Epithelial cell of proximal tubule (primary cell): ENCODE results near the gene SDK1. TPM values are rescaled to one million over a fixed set of nuclear protein-coding genes. Genes with fewer than 3 reads are reported as not detected.

Experiments used
- DNase-seq: peaks from one replicate; pipeline ENCODE4 v3.0.0-alpha.2; 2011; ENCODE audit warnings: low read depth
- H3K4me3 ChIP-seq: 2 replicates; pipeline ENCODE4 v1.5.1; 2011; ENCODE audit warnings: low read depth, mild to moderate bottlenecking, low read length
- total RNA-seq: library from RNA; depleted of rRNA; stranded (reverse); fragments of >200 nt; gene quantifications from 2 replicates; pipeline ENCODE4 v1.2.3, GENCODE V29; 2015
- TF ChIP-seq, protein P1 (sequence below): conservative IDR thresholded peaks from 2 replicates; pipeline ENCODE4 v1.5.1; 2012; ENCODE audit warnings: low read depth, mild to moderate bottlenecking, low read length

SDK1 gene
- total RNA-seq, 1 donor from 2014 or later, result 0.75 TPM

DNA sequence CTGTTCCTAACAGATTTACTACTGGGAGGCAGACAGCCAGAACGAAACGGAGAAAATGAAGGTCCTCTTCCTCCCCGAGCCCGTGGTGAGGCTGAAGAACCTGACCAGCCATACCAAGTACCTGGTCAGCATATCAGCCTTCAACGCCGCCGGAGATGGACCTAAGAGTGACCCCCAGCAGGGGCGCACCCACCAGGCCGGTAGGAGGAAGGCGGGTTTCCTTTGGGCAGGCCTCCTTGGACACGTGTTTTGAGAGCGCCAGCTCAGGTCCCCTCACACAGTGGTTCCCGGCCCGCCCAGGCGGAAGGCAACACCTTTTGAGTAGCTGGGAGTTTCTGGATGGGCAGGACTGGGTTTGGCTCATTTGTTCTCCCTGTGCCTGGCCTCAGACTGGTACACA is 907.0 kb downstream of the SDK1 start:
- H3K4me3 ChIP-seq, result no peak overlapping the region
- DNase-seq, result no peak
- TF ChIP-seq, protein P1, sequence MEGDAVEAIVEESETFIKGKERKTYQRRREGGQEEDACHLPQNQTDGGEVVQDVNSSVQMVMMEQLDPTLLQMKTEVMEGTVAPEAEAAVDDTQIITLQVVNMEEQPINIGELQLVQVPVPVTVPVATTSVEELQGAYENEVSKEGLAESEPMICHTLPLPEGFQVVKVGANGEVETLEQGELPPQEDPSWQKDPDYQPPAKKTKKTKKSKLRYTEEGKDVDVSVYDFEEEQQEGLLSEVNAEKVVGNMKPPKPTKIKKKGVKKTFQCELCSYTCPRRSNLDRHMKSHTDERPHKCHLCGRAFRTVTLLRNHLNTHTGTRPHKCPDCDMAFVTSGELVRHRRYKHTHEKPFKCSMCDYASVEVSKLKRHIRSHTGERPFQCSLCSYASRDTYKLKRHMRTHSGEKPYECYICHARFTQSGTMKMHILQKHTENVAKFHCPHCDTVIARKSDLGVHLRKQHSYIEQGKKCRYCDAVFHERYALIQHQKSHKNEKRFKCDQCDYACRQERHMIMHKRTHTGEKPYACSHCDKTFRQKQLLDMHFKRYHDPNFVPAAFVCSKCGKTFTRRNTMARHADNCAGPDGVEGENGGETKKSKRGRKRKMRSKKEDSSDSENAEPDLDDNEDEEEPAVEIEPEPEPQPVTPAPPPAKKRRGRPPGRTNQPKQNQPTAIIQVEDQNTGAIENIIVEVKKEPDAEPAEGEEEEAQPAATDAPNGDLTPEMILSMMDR, result no peak

DNA sequence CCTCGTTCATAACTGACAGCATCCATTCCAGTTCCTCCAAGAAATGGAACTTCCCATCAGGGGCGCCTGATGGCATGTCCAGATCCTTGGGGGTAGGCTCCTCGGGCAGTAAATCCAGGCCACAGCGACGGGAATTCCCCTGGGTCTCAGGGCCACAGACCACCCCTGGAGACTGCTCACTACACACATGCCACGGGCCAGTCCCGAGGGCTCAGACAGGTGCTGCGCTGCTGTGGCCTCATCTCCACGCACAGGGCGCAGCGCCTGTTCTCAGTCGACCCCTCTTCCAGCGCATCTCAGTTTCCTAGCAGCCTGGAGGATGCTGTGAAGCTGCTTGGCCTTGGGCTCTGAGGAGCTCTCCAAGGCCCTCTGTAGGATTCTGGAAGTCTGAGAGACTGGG is 907.5 kb downstream of the SDK1 start:
- no peak for DNase-seq

DNA sequence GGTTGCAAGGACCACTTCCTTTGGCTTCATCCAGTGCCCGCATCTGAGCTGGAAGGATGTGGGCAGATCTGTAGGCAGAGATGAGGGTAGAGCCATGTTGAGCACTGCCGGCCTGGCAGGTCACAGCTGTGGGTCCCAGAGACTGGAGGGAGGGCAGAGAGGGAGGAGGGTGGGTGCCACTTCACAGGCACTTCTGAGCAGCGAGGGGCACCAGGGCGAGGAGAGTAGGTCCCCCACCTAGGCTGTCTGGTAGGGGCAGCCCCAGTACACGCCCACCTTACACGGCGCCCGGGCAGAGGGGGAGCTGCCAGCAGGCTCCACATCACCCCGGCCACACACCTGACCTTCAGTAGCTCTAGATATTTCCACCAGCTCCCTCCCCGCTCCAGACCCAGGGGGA is 908.1 kb downstream of the SDK1 start:
- no peak overlapping the region for H3K4me3 ChIP-seq
- DNase-seq, result no peak
- TF ChIP-seq, protein P1, result no peak

More for the DNA sequence above, 907.5 kb downstream of the SDK1 start:
- H3K4me3 ChIP-seq, result no peak overlapping the region
- TF ChIP-seq, protein P1, result no peak

DNA sequence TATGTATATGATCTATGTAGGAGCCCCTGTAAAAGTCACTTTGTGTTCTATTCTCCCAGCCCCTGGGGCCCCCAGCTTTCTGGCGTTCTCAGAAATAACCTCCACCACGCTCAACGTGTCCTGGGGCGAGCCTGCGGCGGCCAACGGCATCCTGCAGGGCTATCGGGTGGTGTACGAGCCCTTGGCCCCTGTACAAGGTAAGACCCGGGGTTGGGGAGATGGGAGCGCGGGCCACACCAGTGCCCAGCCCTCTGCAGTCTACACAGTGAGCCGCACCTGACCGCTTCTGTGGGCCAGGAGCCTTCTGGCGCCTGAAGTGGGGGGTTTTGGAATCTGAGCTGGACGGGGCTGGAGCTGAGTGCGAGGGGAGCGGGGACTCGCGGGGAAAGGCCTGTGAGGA is 908.9 kb downstream of the SDK1 start:
- H3K4me3 ChIP-seq, result no peak overlapping the region
- DNase-seq, result no peak
- TF ChIP-seq, protein P1, result no peak

DNA sequence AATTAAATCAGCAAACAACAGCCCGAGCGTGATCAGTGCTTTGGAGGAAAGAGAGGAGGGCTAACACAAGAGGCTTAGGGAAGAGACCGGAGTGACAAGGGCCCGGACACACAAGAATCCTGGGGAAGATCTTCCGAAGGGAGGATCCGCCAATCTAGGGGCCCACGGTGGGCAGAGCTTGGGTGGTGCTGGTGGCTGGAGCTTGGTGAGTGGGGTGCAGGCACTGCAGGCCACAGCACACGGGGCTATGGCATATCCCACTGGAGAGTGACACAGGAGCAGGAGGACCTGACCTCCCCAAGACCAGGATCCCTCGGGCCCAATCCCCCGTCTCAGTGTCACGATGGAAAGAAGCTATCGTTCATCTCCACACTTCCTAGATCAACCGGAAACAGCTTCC is 909.8 kb downstream of the SDK1 start:
- TF ChIP-seq, protein P1, result no peak
- no peak overlapping the region for H3K4me3 ChIP-seq
- no peak for DNase-seq

DNA sequence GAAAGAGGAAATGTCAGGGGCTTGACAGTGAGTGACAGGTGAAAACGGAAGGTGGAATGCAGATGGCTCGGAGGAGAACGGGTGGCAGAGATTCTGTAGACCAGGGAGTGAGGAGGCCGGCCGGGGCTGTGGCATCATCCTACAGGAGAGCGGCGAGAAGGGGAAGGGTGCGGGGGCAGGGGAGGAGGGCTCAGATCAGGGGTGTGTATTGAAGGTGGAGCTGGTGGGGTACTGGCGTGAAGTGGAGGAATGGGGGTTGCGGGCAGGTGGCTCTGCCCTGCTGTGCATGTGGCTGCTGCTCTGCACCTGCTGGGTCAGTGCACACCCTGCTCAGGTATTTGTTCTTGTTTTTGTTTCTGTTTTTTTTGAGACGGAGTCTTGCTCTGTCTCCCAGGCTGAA is 910.2 kb downstream of the SDK1 start:
- H3K4me3 ChIP-seq, result no peak overlapping the region
- DNase-seq, result no peak

DNA sequence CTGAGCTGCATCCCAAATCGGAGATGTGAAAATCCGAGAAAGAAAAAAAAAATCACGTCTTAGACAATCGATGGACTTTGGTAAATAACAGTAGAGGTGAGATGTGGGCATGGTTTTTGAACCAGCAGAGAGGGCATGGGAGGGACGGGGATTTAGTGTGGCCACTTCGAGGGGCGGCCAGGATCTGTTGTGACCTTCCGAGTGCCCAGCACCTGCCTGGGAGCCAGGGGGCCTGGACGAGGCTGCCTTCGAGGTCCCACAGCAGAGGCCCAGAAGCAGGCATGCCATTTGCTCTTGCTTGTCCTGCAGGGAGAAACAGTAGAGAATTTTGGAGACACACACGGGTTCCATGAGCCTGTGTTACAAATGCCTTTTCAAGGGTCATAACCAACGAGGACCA is 911.3 kb downstream of the SDK1 start:
- DNase-seq, result no peak
- no peak overlapping the region for H3K4me3 ChIP-seq
- TF ChIP-seq, protein P1, result no peak

More for the DNA sequence above, 910.2 kb downstream of the SDK1 start:
- TF ChIP-seq, protein P1, result no peak
